Esophagus muscularis mucosa (tissue), 4 donors: ENCODE measurements around the gene TTI1. TPM values are rescaled to one million over a fixed set of nuclear protein-coding genes. Genes with fewer than 3 reads are reported as not detected.

Experiments used
- DNase-seq: peaks from one replicate; pipeline ENCODE4 v3.0.0-alpha.2; 2017; ENCODE audit errors: extremely low spot score
- H3K27ac ChIP-seq, 4 donors: fragments of 200-600 bp; sonication (generic); replicated peaks in 1 of 4; 1 replicate in 3 of 4; 2 replicates in 1 of 4; pipeline ENCODE4 v1.5.1; 2016 to 2019; ENCODE audit warnings: mild to moderate bottlenecking in 1 of 4
- H3K27me3 ChIP-seq, 4 donors: fragments of 200-600 bp; sonication (generic); one replicate each; pipeline versions ENCODE4 v1.5.1 to v1.6.0; 2016 to 2019
- H3K36me3 ChIP-seq, 4 donors: fragments of 200-600 bp; sonication (generic); one replicate each; pipeline ENCODE4 v1.5.1; 2016 to 2019
- H3K4me1 ChIP-seq, 4 donors: fragments of 200-600 bp; sonication (generic); one replicate each; pipeline ENCODE4 v1.5.1; 2016 to 2019
- H3K4me3 ChIP-seq, 4 donors: fragments of 200-600 bp; sonication (generic); 1 replicate in 2 of 4; 2 replicates in 2 of 4; pipeline ENCODE4 v1.5.1; 2016 to 2019; ENCODE audit warnings: mild to moderate bottlenecking in 4 of 4, moderate library complexity in 1 of 4
- H3K9me3 ChIP-seq, 4 donors: fragments of 200-600 bp; sonication (generic); 1 replicate in 3 of 4; 2 replicates in 1 of 4; pipeline ENCODE4 v1.5.1; 2016 to 2019
- CTCF ChIP-seq, 3 experiments: fragments of 200-600 bp in 2 of 3; fragments of 450-650 bp in 1 of 3; sonication (generic) in 2 of 3; IDR thresholded peaks; one replicate each; pipeline ENCODE4 v1.5.1; 2017 to 2019; ENCODE audit warnings: antibody characterized with exemption in 3 of 3, mild to moderate bottlenecking in 2 of 3, moderate library complexity in 1 of 3
- EP300 ChIP-seq: sonication (generic); formaldehyde crosslinking; IDR thresholded peaks from one replicate; pipeline ENCODE4 v1.6.1; 2017; ENCODE audit warnings: antibody characterized with exemption
- POLR2A ChIP-seq: fragments of 450-650 bp; IDR thresholded peaks from one replicate; pipeline ENCODE4 v1.6.1; 2017; ENCODE audit warnings: antibody characterized with exemption, moderate library complexity, mild to moderate bottlenecking, low read depth
- POLR2AphosphoS5 ChIP-seq, 2 donors: sonication (generic); formaldehyde crosslinking; IDR thresholded peaks; one replicate each; pipeline ENCODE4 v1.6.1; 2017; ENCODE audit warnings: antibody characterized with exemption in 2 of 2
- WGBS: methylation state at CpG from one replicate; pipeline ENCODE4 v1.1.5; 2018; 5-methylcytosine and 5-hydroxymethylcytosine counted together
- intact Hi-C: fragments of 100-400 bp; cut with DNase I; formaldehyde crosslinking; loops from one replicate; pipeline ENCODE4 v1.15.1; 2023
- total RNA-seq, 4 donors: library from RNA; depleted of rRNA; stranded (reverse); fragments of >200 nt; gene quantifications; one replicate each; pipeline versions ENCODE4 v1.1.0 to v1.2.1, GENCODE V29; 2016

Gene TTI1
- total RNA-seq, 4 donors from 2014 or later = 11.3 to 14.3 (median 12.4) TPM

- Histone ChIP-seq H3K27me3 (no peaks in the 10 kb centered on the region), H3K4me3 (no peak overlapping the region), H3K27ac (no peak overlapping the region), H3K9me3 (no peaks in the 10 kb centered on the region), H3K4me1 (no peaks in the 10 kb centered on the region), H3K36me3 (no peaks in the 10 kb centered on the region)
- intact Hi-C loops = no loop called here
- DNase-seq = no peak
- WGBS = 95% methylated on average over 6 of the region's 6 CpGs
- TF ChIP-seq POLR2AphosphoS5 (IDR thresholded peaks at IDR 0.05) (no peak), EP300 (no peak), CTCF (IDR thresholded peaks at IDR 0.05) (no peak), POLR2A (no peak)
These were observed 91.3 kb downstream of the TTI1 start for GRCh38 chr20:37941992-37942391.

GRCh38 chr20:37941332-37941731 is 91.9 kb downstream of the TTI1 start:
- intact Hi-C loops = no loop called here
- Histone ChIP-seq H3K27me3 (no peaks in the 10 kb centered on the region), H3K4me3 (no peak overlapping the region), H3K36me3 (no peaks in the 10 kb centered on the region), H3K4me1 (no peaks in the 10 kb centered on the region), H3K27ac (no peak overlapping the region), H3K9me3 (no peaks in the 10 kb centered on the region)
- WGBS = 70% methylated on average over 8 of the region's 8 CpGs
- DNase-seq = no peak
- no peak for TF ChIP-seq CTCF (IDR thresholded peaks at IDR 0.05)
- TF ChIP-seq EP300 = no peak
- no peak for TF ChIP-seq POLR2A
- TF ChIP-seq POLR2AphosphoS5 (IDR thresholded peaks at IDR 0.05) = no peak

- no peaks in the 10 kb centered on the region for H3K27me3 ChIP-seq
These were observed 92.4 kb downstream of the TTI1 start for GRCh38 chr20:37940858-37941257.

GRCh38 chr20:37939701-37940560 is 93.3 kb downstream of the TTI1 start:
- no peaks in the 10 kb centered on the region for H3K4me1 ChIP-seq
- H3K27ac ChIP-seq = no peak overlapping the region
- DNase-seq = no peak
- intact Hi-C loops = no loop called here
- H3K27me3 ChIP-seq = no peaks in the 10 kb centered on the region
- no peaks in the 10 kb centered on the region for H3K36me3 ChIP-seq
- no peak for TF ChIP-seq POLR2AphosphoS5 (IDR thresholded peaks at IDR 0.05)
- TF ChIP-seq CTCF (IDR thresholded peaks at IDR 0.05) = no peak
- TF ChIP-seq POLR2A = no peak
- no peak for TF ChIP-seq EP300
- no peak overlapping the region for H3K4me3 ChIP-seq
- WGBS = 81% methylated on average over 21 of the region's 25 CpGs
- H3K9me3 ChIP-seq = no peaks in the 10 kb centered on the region

More at GRCh38 chr20:37940858-37941257, 92.4 kb downstream of the TTI1 start:
- Histone ChIP-seq H3K4me3 (no peak overlapping the region), H3K27ac (no peak overlapping the region), H3K9me3 (no peaks in the 10 kb centered on the region), H3K4me1 (no peaks in the 10 kb centered on the region), H3K36me3 (no peaks in the 10 kb centered on the region)
- 88% methylated on average over 6 of the region's 6 CpGs for WGBS
- DNase-seq = no peak
- intact Hi-C loops = no loop called here
- TF ChIP-seq EP300 (no peak), CTCF (IDR thresholded peaks at IDR 0.05) (no peak), POLR2AphosphoS5 (IDR thresholded peaks at IDR 0.05) (no peak), POLR2A (no peak)
